HG02798 (cell line): ENCODE measurements around the gene MYO9A.

Experiments
- ATAC-seq: cut with Tn5 transposase; IDR thresholded peaks from one replicate; pipeline ENCODE4 v1.9.1; 2021; ENCODE audit warnings: mild to moderate bottlenecking; ENCODE audit not compliant: unreplicated experiment, poor library complexity

Gene MYO9A

DNA sequence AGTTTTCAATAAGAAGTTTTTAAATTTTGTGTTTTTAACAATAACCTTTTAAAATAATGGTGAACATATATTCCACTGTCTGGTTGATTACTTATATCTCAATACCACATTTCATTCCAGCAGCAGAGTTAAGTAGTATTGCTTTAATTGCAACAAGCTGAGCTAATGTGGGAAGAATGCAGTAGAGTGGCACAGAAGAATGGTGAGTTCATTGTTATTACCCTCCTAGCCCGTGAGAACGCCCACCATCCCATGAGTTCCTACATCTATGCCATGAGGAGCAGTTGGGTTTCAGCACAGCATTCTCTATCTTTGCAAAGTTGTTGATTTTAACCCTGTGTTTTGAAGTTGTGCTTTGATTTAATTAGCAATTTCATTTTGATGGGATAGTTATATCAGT lies 325.4 kb downstream of the MYO9A start:
- ATAC-seq: no peak

DNA sequence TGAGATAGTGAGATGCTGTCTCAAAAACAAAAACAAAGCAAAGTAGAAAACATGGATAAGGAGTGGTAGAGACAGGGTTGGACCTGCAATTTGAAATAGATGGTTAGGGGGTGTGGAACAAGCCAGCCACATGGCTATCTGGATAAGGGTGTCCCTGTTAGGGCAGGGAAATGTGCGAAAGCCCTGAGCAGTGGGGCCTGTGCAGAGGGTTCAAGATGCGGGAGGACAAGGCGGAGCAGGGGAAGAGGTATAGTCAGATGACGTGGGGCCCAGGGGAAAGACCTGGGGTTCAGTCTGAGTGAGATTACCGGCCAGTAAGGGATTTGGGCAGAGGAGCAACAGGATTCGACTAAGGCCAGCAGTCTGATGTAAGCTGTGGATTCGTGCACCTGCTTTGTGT lies 326.0 kb downstream of the MYO9A start:
- ATAC-seq: no peak

DNA sequence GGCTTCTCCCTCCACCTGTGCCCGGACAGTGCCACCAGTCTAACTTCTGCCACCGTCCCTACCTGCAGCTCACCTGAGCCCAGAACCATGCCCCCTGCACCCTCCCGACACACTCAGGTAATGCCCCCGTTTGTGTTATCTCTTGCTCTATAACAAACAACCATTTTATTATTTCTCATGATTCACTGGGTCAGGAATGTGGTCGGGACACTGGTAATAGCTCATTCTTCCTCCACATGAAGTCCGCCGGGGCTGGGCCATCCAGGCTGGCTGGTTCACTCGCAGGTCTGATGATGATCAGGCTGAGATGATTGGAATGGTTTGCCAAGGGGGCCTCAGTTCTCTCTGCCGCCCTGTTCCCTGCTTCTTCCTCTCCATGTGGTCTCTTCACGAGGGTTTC lies 327.9 kb downstream of the MYO9A start:
- no peak for ATAC-seq

DNA sequence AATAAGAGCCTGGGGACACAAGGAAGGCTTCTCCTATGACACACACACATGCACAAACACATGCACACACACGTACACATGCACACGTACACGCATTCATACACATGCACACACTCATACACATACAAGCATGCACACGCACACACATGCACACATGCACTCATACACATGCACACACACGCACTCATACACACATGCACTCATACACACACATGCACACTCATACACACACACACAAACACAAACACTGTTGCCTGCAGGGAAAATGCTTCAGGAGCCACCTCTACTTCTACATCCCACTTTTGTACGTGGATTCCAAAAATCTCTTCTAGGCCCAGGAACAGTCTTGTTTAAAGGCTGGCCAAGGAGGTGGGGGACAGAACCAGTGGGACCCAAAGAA lies 328.3 kb downstream of the MYO9A start:
- ATAC-seq: no peak

DNA sequence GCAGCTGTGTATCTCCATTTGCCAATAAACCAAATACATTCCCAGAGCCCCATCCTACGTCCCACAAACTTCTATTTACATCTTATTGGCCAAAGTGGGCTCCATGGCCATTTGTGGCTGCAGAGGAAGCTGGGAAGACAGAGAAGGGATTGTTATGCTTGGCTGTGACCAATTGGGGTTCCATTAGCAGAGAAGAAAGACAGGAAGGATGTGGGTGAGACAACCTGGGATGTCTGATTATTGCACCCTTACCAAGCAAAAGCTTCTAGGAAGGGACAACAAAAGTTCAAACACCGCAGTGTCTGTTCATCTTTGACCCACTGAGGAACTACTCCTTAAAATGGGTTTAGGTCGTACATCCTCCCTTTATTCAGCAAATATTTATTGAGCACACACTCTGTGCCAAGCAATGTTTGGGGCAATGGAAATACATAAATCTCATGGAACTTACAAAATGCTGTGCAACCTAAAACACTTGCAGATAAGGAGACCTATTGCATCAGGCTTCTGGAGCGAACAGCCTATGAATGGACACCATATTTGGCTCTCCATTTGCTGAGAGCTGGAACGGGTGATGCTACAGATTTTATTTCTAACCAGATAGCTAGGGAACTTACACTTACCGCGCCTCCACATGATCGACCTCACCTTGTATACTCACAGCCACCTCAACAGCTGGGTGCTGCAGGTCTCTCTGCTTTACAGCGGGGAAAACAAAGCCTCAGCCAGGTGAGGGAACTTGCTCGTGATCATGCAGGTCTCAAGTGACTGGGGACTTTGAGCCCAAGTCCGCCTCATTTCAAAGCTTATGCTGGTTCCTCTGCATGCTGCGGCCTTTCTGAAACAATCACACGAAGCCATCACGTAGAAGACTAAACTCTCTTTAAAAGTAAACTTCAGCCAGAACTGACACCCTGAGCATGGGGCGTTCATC lies 329.0 kb downstream of the MYO9A start:
- ATAC-seq: no peak

DNA sequence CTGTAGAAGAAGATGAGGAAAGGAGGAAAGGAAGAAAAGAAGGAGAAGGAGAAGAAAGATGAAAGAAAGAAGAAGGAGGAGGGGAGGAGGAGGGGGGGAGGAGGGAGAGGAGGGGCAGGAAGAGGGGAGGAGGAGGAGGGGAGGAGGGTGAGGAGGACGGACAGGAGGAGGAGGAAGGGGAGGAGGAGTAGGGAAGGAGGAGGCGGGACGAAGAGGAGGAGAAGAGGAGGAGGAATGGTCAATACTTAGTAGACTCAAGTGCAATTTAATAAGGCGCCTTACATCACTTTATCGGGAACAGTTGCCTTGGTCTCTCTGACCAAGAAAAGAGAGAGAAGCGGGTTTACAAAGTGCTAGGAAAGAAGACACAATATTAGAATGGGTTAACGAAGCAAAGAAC lies 331.3 kb downstream of the MYO9A start:
- ATAC-seq: no peak

DNA sequence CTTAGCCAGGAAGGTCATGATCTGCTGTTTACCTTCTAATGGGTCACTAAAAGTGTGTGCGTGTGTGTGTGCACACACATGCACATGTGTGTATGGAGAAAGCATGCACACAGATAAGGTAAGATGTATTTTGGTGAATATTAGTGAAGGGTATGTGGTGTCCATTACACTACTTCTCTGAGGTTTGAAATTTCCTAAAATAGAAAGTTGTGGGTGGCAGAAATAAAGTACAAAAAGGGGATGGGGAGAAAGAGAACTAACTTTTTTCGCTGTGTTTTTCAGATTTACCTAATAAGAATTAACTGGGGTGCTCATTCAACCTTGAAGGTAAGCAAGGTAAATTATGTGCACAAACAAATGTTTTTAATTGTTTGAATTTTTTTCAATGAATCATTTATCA lies 332.0 kb downstream of the MYO9A start:
- no peak for ATAC-seq

DNA sequence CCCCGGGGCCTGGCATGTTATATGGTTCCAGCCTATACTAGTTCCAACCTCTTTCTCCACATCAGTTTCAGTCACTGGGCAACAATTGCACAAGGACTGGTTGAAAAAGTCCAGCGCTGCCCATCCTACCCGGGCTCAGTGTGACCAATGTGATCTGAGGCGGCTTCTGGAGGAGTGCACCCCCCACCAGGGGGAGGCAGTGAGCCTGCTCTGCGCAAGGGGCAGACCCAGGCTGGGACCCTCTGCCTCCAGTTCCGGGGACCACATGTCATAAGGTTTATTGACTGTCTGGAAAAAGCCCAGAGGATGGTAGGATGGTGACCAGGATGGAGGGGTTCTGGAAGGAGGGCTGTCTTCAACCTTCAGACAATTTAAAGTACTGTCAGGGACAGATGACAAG lies 333.2 kb downstream of the MYO9A start:
- no peak for ATAC-seq

DNA sequence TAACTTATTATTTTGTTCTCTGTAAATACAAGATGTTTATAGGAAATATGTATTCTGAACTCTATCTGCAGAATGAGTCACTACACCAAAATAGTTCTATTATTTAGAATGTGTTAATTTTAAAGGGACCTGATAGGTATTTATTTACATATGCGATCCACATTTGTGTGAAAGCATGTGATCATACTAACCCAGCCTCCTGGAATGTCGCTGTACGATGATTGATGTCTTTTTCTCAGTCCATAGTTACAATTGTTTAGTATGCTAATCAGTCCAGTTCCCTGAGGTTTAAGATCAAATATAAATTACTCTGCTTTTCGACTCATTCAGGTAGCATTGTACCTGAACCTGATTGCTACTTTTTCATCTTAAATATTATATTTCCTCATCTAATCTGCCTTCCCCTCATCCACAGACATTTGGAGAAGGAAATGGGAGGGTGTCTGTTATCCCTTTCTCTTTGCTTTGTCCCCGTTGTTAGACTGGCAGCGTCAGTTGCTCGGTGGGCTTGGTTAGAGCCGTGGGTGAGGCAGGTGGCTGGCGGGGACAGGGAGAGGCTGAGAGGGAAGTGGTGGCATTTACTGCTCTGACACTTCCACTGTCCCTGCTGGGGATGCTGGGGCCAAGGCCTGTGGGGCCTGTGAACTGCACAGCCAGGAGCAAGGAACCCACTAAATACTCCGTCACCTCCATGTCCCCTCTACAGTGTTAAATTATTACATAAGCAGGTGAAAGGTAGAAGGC lies 335.4 kb downstream of the MYO9A start:
- no peak for ATAC-seq

DNA sequence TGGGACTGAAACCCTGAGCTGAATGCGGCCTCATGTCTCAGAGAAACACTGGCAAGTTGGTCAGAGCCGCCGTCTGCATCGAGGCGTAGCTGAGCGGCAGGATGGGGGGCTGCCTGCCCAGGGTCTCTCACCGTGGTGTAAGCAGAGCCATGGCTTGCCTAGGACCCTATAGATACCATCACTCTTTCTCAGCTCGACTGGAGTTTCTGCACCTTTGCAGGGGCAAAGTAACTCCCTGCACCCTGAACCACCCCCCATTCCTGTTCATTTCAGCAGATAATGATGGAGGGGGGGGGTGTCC lies 336.0 kb downstream of the MYO9A start:
- ATAC-seq: no peak

DNA sequence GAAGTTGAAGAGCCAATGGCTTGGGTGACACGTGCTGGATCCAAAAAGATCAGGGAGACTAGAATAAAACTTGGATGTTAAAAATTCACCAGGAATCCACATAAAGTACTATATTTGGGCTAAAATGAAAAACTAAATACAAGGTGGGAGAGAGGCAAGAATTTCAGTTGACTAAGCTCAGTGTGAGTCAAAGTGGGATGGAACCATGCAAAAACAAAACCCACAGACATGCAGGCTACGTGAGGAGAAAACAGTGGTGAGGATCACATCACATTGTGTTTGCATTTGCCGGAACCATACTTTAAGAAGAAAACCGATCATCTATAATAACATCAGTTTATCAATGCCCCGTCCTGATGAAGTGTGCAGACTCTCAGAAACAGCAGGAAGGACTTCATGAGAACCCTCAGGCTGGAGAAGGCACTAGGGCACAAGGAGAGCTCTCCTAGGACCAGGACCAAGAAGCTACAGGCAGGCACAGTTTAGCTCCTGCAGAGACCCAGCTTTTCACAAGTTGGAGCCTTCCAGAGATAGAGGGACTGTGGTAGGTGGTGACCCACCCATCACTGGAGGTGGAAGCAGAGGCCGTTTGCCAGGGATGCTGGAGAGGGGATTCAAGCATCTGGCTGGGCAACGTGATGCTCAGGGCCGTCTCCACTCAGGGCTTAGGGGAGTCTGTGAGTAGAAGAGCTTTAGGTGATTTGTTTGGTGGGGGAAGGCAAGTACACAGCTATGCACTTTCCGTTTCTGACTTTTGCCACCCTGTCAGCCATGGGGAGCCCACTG lies 336.6 kb downstream of the MYO9A start:
- ATAC-seq: peak; percentile 53

DNA sequence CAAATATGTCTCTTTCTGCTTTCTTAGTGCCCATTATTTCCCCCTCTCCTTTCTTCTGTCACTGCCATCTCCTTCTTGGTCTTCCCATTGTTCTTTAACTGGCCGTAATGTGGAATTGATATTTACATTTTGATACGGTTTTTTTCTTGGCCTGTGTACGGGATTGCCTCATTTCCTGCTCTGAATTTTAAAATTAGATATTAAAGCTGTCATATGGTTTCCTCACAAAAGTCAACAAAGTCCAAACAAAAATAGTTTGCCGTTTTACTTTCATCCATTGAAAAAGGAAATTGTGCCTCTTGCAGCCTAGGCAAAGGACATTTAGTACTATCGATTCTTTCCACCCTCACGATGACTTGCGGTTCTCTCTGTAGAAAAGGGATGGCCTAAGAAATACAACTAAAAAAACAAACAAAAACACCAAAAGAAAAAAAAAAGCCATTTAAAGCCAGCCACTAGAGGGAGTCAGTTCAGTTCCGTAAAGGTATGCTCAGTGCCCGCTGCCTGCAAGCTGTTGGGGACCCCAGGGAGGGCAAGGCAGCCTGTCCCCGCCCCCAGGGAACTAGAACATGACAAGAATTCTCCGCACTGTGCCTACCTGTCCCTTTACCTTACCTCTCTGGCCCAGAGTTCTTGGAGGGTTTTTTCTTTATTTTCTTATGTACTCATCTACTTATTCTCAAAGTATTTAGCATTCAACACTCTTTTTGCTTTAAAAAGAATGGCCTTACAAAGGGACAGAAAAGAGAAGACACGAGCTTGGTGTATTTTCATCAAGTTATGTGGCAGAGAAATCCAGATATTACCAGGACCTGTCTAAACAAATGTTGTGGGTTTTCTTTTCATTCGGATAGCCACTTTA lies 337.6 kb downstream of the MYO9A start:
- ATAC-seq: peak; percentile 48

DNA sequence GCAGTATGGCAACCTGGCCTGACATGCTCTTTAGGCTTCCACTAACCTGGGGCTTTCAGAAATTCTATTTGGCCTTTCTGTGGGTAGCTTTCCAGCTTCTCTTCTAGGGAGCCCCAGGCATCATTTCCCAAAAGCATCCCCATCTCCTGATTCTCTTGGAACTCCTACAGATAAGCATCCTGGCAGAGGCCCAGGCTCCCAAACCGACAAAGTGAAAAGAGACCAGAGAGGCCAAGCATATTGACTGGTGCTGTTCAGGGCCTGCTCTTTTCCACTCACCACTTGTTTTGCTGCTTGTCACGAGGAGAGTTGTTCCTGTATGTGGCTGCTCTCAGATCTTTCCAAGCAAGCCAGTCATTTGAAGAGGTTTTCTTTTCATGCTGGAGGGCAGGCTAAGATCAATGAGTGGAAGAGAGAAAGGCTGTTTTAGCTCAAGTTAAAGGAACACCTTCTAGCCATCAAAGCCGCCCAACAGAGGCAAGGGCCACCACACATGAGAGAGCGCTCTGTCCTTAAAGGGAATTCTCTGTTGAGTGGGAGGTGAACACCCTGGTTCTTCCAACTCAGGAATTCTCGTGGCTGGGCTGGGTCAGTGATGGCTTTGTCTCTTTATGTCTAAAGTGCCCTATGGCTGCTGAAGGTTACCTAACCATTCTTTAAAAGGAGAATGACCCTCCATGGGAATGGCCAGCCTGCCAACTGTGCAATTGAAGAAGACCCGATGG lies 338.7 kb downstream of the MYO9A start:
- no peak for ATAC-seq

DNA sequence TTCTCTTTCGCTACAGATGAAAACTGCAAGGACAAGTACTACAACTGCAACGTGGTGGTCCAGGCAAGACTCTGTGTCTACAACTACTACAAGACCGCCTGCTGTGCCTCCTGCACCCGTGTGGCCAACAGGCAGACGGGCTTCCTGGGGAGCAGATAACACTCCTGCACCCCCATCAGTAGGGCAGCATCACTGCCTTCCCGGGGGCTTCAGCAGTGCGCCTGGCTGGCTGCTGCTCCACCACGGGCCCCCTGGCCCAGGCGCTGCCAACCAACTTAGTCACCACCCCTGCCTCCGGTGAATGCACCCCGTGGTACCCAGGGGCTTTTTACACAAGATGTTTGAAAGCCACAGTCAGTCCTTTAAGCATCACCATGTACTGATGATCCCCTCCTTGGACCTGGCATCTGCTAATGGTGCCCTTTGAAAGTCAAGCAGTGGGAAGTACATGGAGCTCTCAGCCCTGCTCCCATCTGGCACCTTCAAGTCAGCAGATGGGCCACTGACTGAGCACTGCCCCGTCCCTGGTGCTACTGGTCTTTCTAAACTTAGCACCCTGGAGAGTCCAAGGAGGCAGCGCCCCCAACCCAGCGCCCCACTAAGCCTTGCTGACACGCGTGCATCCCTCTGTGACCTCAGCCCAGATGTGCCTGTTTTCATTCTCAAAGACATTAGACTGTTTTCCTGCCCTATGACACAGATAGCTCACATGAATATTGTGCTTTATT lies 340.6 kb downstream of the MYO9A start:
- no peak for ATAC-seq

DNA sequence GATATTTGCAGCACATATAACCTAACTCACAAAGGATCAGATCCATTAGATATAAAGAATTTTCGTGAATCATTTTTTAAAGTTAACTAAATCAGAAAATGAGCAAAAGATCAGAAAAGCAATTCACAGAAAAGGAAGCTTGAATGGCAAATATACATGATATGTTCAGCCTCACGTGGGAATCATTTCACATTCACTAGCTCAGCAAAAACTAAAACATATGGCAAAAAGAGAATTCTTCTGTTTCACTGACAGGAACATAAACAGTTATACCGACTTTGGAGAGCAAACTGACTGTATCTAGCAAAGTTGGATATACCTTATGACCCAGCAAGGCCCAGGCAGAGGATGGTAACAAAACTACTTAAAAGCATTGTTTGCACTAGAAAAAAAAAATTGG lies 341.6 kb downstream of the MYO9A start:
- ATAC-seq: no peak

DNA sequence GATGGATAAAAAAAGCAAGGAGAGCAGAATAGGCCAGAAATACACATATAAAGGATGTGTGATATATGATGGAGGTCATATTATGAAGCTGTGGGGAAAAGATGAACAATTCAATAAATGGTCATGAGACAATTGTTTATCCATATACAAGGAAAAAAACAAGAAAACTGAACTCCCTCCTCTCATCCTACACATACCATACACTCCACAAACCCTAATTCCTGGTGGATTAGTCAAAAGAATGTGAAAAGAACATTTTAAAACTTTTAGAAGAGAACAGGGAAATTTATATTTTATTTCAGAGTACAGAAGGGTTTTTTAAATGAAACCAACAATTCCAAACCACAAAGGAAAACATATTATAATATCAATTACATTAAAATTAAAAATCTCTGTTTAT lies 342.1 kb downstream of the MYO9A start:
- ATAC-seq: no peak

DNA sequence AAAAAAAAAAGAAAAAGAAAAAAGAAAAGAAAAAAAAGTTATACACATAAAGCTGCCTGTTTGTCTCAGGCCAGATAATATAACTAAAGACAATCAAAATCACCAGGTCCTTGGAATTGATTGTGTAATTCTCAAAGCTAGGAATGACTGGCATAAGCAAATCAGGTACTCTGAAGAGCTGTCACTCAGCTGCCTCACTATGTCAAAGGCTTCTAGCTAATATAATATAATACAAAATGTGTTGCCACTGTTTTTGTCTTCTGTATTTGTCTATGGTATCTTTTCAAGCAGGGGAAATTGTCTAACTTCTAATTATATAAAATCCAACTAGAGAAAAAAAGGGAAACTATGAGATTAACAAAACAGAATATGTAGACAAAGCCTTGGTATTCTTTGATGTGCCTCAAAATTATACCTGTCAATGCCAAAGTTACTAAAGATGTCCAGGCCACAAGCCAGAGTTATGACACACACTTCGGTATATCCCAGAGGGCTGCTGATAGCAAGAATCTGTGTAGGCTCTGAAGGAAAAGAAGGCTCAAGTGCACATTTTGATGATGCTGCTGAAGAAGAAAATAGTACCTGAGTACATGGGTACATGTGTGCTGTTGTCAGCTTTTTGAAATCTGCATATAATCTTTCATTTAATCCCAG lies 344.6 kb downstream of the MYO9A start:
- no peak for ATAC-seq
